Peyer's patch (tissue), 4 donors: Measurements from ENCODE around the gene TRERF1.

Experiments used
- POLR2A ChIP-seq, 2 donors: fragments of 450-650 bp; IDR thresholded peaks; one replicate each; pipeline ENCODE4 v1.5.1; 2017; ENCODE audit warnings: antibody characterized with exemption in 2 of 2, mild to moderate bottlenecking in 2 of 2, moderate library complexity in 2 of 2
- TF ChIP-seq, protein P1 (sequence below), 6 experiments: fragments of 450-650 bp in 4 of 6; fragments of 200-600 bp in 2 of 6; sonication (generic) in 1 of 6; IDR thresholded peaks; one replicate each; pipeline ENCODE4 v1.5.1; 2017 to 2019; ENCODE audit warnings: antibody characterized with exemption in 6 of 6, mild to moderate bottlenecking in 3 of 6, moderate library complexity in 1 of 6

DNA sequence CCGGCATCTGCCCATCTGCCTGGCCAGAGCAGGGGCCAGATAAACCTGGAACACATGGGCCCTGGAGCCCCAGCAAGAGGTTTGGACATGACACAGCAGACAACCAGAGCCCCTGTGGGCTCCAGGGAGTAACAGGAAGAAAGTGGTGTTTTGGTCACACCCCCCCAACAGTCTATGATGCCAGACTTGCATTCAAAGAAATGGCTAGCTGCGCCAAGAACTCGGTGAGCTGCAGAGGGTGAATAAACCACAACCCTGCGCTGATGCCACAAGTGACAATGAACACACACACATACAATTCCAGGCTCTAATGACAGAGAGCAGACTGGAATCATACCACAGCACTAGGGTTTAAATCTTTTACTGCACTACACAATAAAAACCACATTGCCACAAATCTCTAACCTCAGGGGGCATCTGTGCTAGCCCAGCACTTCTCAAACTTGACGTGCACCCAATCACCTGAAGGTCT is 34.0 kb downstream of the TRERF1 start:
- TF ChIP-seq, protein P1, sequence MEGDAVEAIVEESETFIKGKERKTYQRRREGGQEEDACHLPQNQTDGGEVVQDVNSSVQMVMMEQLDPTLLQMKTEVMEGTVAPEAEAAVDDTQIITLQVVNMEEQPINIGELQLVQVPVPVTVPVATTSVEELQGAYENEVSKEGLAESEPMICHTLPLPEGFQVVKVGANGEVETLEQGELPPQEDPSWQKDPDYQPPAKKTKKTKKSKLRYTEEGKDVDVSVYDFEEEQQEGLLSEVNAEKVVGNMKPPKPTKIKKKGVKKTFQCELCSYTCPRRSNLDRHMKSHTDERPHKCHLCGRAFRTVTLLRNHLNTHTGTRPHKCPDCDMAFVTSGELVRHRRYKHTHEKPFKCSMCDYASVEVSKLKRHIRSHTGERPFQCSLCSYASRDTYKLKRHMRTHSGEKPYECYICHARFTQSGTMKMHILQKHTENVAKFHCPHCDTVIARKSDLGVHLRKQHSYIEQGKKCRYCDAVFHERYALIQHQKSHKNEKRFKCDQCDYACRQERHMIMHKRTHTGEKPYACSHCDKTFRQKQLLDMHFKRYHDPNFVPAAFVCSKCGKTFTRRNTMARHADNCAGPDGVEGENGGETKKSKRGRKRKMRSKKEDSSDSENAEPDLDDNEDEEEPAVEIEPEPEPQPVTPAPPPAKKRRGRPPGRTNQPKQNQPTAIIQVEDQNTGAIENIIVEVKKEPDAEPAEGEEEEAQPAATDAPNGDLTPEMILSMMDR (IDR thresholded peaks at IDR 0.05) = no peak
- TF ChIP-seq POLR2A (IDR thresholded peaks at IDR 0.05) = no peak
